CD14-positive monocyte (primary cell): Measurements from ENCODE around the gene TRRAP. TPM values are rescaled to one million over a fixed set of nuclear protein-coding genes. Genes with fewer than 3 reads are reported as not detected.
A peak's percentile ranks its signal among the peaks of the same experiment; 100 is the strongest.

Source experiments
- DNase-seq, 3 donors: peaks; one replicate each; pipeline ENCODE4 v3.0.0-alpha.2; 2011 to 2022
- H2AFZ ChIP-seq: 2 replicates; pipeline ENCODE4 v1.6.0; 2012; ENCODE audit warnings: mild to moderate bottlenecking, low read depth, low read length, inconsistent platforms; ENCODE audit not compliant: insufficient read depth, poor library complexity, severe bottlenecking
- H3K27ac ChIP-seq, 2 donors: 1 replicate in 1 of 2; 2 replicates in 1 of 2; pipeline ENCODE4 v1.5.1; 2012 to 2013; ENCODE audit warnings: low read length in 2 of 2, control low read depth in 1 of 2, inconsistent platforms in 1 of 2, low read depth in 1 of 2, mild to moderate bottlenecking in 1 of 2
- H3K27me3 ChIP-seq, 2 donors: one replicate each; pipeline versions ENCODE4 v1.6.0 to v1.6.1; 2011 to 2013; ENCODE audit warnings: low read length in 2 of 2; ENCODE audit not compliant: control insufficient read depth in 2 of 2, insufficient read depth in 2 of 2
- H3K36me3 ChIP-seq, 2 donors: replicated peaks in 1 of 2; 1 replicate in 1 of 2; 2 replicates in 1 of 2; pipeline versions ENCODE4 v1.5.1 to v1.6.1; 2012 to 2013; ENCODE audit warnings: low read length in 2 of 2, control low read depth in 1 of 2, inconsistent platforms in 1 of 2, mild to moderate bottlenecking in 1 of 2; ENCODE audit not compliant: insufficient read depth in 2 of 2, control insufficient read depth in 1 of 2
- H3K4me1 ChIP-seq, 2 donors: 1 replicate in 1 of 2; 2 replicates in 1 of 2; pipeline versions ENCODE4 v1.5.1 to v1.6.1; 2012 to 2013; ENCODE audit warnings: low read length in 2 of 2, control low read depth in 1 of 2, inconsistent platforms in 1 of 2, mild to moderate bottlenecking in 1 of 2, moderate library complexity in 1 of 2; ENCODE audit not compliant: insufficient read depth in 2 of 2, control insufficient read depth in 1 of 2
- H3K4me2 ChIP-seq: replicated peaks from 2 replicates; pipeline ENCODE3; 2012; ENCODE audit warnings: low read length, moderate library complexity, mild to moderate bottlenecking; ENCODE audit not compliant: poor library complexity, severe bottlenecking; ENCODE audit errors: extremely low read depth
- H3K4me3 ChIP-seq, 3 experiments: fragments of 200-600 bp in 1 of 3; sonication (generic) in 1 of 3; replicated peaks in 1 of 3; 1 replicate in 2 of 3; 2 replicates in 1 of 3; pipeline ENCODE4 v1.5.1; 2011 to 2013; ENCODE audit warnings: low read length in 3 of 3, mild to moderate bottlenecking in 3 of 3, control low read depth in 2 of 3, low read depth in 2 of 3, inconsistent platforms in 1 of 3, moderate library complexity in 1 of 3
- H3K79me2 ChIP-seq: 2 replicates; pipeline ENCODE4 v1.6.0; 2012; ENCODE audit warnings: mild to moderate bottlenecking, control low read depth, inconsistent platforms, low read length, moderate library complexity; ENCODE audit not compliant: insufficient read depth
- H3K9ac ChIP-seq: 2 replicates; pipeline ENCODE4 v1.6.0; 2017; ENCODE audit warnings: low read length, mild to moderate bottlenecking; ENCODE audit not compliant: insufficient read depth, poor library complexity, severe bottlenecking
- H3K9me3 ChIP-seq, 2 donors: replicated peaks in 1 of 2; 1 replicate in 1 of 2; 2 replicates in 1 of 2; pipeline versions ENCODE4 v1.5.1 to v1.6.1; 2012 to 2013; ENCODE audit warnings: low read length in 2 of 2, control low read depth in 1 of 2; ENCODE audit not compliant: control insufficient read depth in 1 of 2, insufficient read depth in 1 of 2
- H4K20me1 ChIP-seq: 2 replicates; pipeline ENCODE4 v1.6.0; 2012; ENCODE audit warnings: mild to moderate bottlenecking, low read length, control low read depth, moderate library complexity; ENCODE audit not compliant: insufficient read depth
- H3K27ac Mint-ChIP-seq, 7 donors: one replicate each; pipeline ENCODE4 v1.8.0; 2020; ENCODE audit warnings: mild to moderate bottlenecking in 7 of 7, mixed read lengths in 7 of 7, moderate library complexity in 6 of 7, inconsistent platforms in 2 of 7
- H3K27me3 Mint-ChIP-seq, 3 donors: one replicate each; pipeline ENCODE4 v1.8.0; 2021 to 2022; ENCODE audit warnings: low read depth in 3 of 3, mild to moderate bottlenecking in 3 of 3, mixed read lengths in 3 of 3, moderate library complexity in 3 of 3, inconsistent platforms in 1 of 3
- H3K36me3 Mint-ChIP-seq, 2 donors: one replicate each; pipeline ENCODE4 v1.8.0; 2020; ENCODE audit warnings: mixed read lengths in 2 of 2, inconsistent platforms in 1 of 2, mild to moderate bottlenecking in 1 of 2
- H3K4me1 Mint-ChIP-seq: one replicate; pipeline ENCODE4 v1.8.0; 2020; ENCODE audit warnings: mild to moderate bottlenecking, mixed read lengths
- H3K4me3 Mint-ChIP-seq, 2 donors: one replicate each; pipeline ENCODE4 v1.8.0; 2020; ENCODE audit warnings: mild to moderate bottlenecking in 2 of 2, mixed read lengths in 2 of 2, moderate library complexity in 1 of 2
- H3K9me3 Mint-ChIP-seq, 7 donors: one replicate each; pipeline ENCODE4 v1.8.0; 2020 to 2022; ENCODE audit warnings: mixed read lengths in 7 of 7, mild to moderate bottlenecking in 6 of 7, moderate library complexity in 6 of 7, inconsistent platforms in 2 of 7
- CTCF ChIP-seq: fragments of 200-600 bp; IDR thresholded peaks from one replicate; pipeline ENCODE4 v1.8.0; 2022; ENCODE audit warnings: antibody characterized with exemption, mild to moderate bottlenecking
- WGBS: methylation state at CpG from one replicate; pipeline ENCODE4 v1.1.5; 2013; ENCODE audit warnings: missing lambda C conversion rate; ENCODE audit not compliant: insufficient coverage; 5-methylcytosine and 5-hydroxymethylcytosine counted together
- intact Hi-C, 2 donors: fragments of 100-400 bp; cut with micrococcal nuclease; formaldehyde crosslinking; loops; one replicate each; pipeline versions ENCODE4 v1.15.0 to v1.15.1; 2023
- polyA plus RNA-seq, 3 donors: library from polyadenylated mRNA; depleted of rRNA in 1 of 3; unstranded in 2 of 3; stranded (reverse) in 1 of 3; fragments of 300-500 nt in 2 of 3; fragments of >200 nt in 1 of 3; fragmentation: Illumina TruSeq in 2 of 3; gene quantifications; 1 replicate in 2 of 3; 2 replicates in 1 of 3; pipeline ENCODE4 v1.2.3, GENCODE V29; 2012 to 2021

Gene TRRAP
- polyA plus RNA-seq, 3 donors = 0.67 to 12.2 (median 1.2) TPM

- Mint-ChIP-seq H3K9me3 (peaks cover 0 to 4% (median 0%) of the 10 kb centered on the region in 7 donors), H3K27ac (peak overlapping the region in 2 of 7 donors; percentile 29 to 62), H3K4me3 (no peak overlapping the region), H3K27me3 (no peaks in the 10 kb centered on the region), H3K4me1 (no peaks in the 10 kb centered on the region), H3K36me3 (peaks cover 94 to 100% of the 10 kb centered on the region in 2 donors)
- Histone ChIP-seq H4K20me1 (no peaks in the 10 kb centered on the region), H2AFZ (no peak overlapping the region), H3K9ac (no peak overlapping the region), H3K4me3 (no peak overlapping the region), H3K27me3 (no peaks in the 10 kb centered on the region), H3K4me1 (no peaks in the 10 kb centered on the region), H3K4me2 (no peak overlapping the region), H3K36me3 (peaks cover 97 to 100% of the 10 kb centered on the region in 2 donors), H3K27ac (no peak overlapping the region), H3K9me3 (no peaks in the 10 kb centered on the region), H3K79me2 (no peaks in the 10 kb centered on the region)
- 98% methylated on average over 9 of the region's 11 CpGs for WGBS
- DNase-seq = no peak
- TF ChIP-seq CTCF = no peak
- intact Hi-C loops = no loop called here
Observed at GRCh38 chr7:98984126-98984525, 105.8 kb downstream of the TRRAP start.

DNA sequence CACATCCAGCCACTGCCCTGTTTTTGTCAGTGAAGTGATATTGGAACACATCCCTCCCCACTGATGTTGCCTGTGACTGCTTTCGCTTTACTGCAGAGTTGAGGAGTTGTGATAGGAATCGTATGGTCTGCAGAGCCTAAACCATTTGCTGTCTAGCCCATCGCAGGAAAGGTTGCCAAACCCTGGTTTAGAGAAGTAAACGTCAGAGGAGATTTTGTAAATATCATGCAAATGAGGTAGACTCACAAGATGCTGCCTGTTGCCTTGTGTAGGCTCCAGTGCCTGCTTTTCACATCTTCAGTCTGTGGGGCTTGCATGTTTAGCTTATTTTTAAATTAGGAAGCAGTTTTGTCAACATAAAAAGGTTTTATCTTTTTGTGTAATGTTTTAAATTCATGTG lies 107.1 kb downstream of the TRRAP start:
- H3K36me3 ChIP-seq = peaks cover 97 to 100% of the 10 kb centered on the region in 2 donors
- no peaks in the 10 kb centered on the region for H3K4me1 ChIP-seq
- Mint-ChIP-seq H3K27ac (peak overlapping the region in 2 of 7 donors; percentile 61 to 78), H3K27me3 (no peaks in the 10 kb centered on the region), H3K4me1 (no peaks in the 10 kb centered on the region), H3K9me3 (peaks cover 0 to 4% (median 0%) of the 10 kb centered on the region in 7 donors), H3K36me3 (peaks cover 93 to 99% of the 10 kb centered on the region in 2 donors), H3K4me3 (no peak overlapping the region)
- no peaks in the 10 kb centered on the region for H3K27me3 ChIP-seq
- no peak overlapping the region for H3K9ac ChIP-seq
- peak overlapping the region in 1 of 2 donors; percentile 49 for H3K27ac ChIP-seq
- intact Hi-C loops = no loop called here
- H3K9me3 ChIP-seq = no peaks in the 10 kb centered on the region
- H4K20me1 ChIP-seq = no peaks in the 10 kb centered on the region
- no peak overlapping the region for H2AFZ ChIP-seq
- no peak overlapping the region for H3K4me3 ChIP-seq
- TF ChIP-seq CTCF = no peak
- 51% methylated on average over 3 of the region's 4 CpGs for whole genome bisulfite sequencing
- peak in 1 of 3 donors; percentile 6 for DNase-seq
- no peaks in the 10 kb centered on the region for H3K79me2 ChIP-seq
- H3K4me2 ChIP-seq = no peak overlapping the region
